K562 (cell line): ENCODE measurements around the gene ZNF687. TPM values are rescaled to one million over a fixed set of nuclear protein-coding genes. Genes with fewer than 3 reads are reported as not detected.
A peak's percentile ranks its signal among the peaks of the same experiment; 100 is the strongest.

ENCODE experiments used
- ATAC-seq: fragments of 200-7000 bp; cut with Tn5 transposase; 3 replicates; pipeline ENCODE4 v1.9.1; 2020; ENCODE audit warnings: moderate library complexity
- BruUV-seq: library from RNA; stranded (reverse); fragments of 400-500 nt; replicated peaks from 2 replicates; lab custom pipeline; 2021; lab: Mats Ljungman, UMichigan
- CTCF ChIA-PET: fragments of 300-600 bp; formaldehyde crosslinking; extraction: SDS; loops from one replicate; lab custom pipeline; 2021; ENCODE audit warnings: low intra/inter-chr PET ratio; lab: Yijun Ruan, JAX
- POLR2A ChIA-PET: fragments of 300-600, 350-650 bp; sonication (Branson Sonifier 250); formaldehyde crosslinking; extraction: SDS; loops from one replicate; lab custom pipeline; 2021; ENCODE audit warnings: antibody characterized with exemption, inconsistent platforms; lab: Yijun Ruan, JAX
- DNase-seq, 4 experiments: peaks; one replicate each; pipeline versions ENCODE4 v3.0.0 to v3.0.0-alpha.2; 2011 to 2018; ENCODE audit warnings: low spot score in 3 of 4, mixed read lengths in 3 of 4; ENCODE audit errors: extremely low read depth in 1 of 4
- FAIRE-seq: peaks from 2 replicates; lab custom pipeline; 2011; peaks lifted over from hg19 to GRCh38; lab: Jason Lieb, UNC
- H2AFZ ChIP-seq: 2 replicates; pipeline ENCODE4 v1.6.0; 2011; ENCODE audit warnings: low read depth, low read length, control low read depth, inconsistent platforms
- H3K27ac ChIP-seq: fragments of 200-600 bp; 3 replicates; pipeline ENCODE4 v1.8.0; 2011; ENCODE audit warnings: low read depth, mild to moderate bottlenecking, control low read depth, inconsistent platforms, low read length, moderate library complexity, mixed read lengths; ENCODE audit errors: extremely low read depth
- H3K27me3 ChIP-seq, 2 experiments: fragments of 300-600 bp in 1 of 2; 2 replicates in 1 of 2; 3 replicates in 1 of 2; pipeline versions ENCODE4 v1.6.0 to v1.8.0; 2011; ENCODE audit warnings: inconsistent platforms in 2 of 2, low read length in 2 of 2, mild to moderate bottlenecking in 1 of 2, mixed read lengths in 1 of 2, moderate library complexity in 1 of 2; ENCODE audit not compliant: control insufficient read depth in 2 of 2, insufficient read depth in 2 of 2
- H3K36me3 ChIP-seq: fragments of 300-600 bp; 3 replicates; pipeline ENCODE4 v1.8.0; 2011; ENCODE audit warnings: mild to moderate bottlenecking, low read length, inconsistent platforms; ENCODE audit not compliant: control insufficient read depth, insufficient read depth
- H3K4me1 ChIP-seq, 2 experiments: fragments of 200-600 bp in 1 of 2; replicated peaks in 1 of 2; 2 replicates in 1 of 2; 3 replicates in 1 of 2; pipeline versions ENCODE4 v1.5.1 to v1.8.0; 2011; ENCODE audit warnings: inconsistent platforms in 2 of 2, low read length in 2 of 2, mild to moderate bottlenecking in 1 of 2, mixed read lengths in 1 of 2, moderate library complexity in 1 of 2; ENCODE audit not compliant: control insufficient read depth in 2 of 2, insufficient read depth in 2 of 2
- H3K4me2 ChIP-seq: 2 replicates; pipeline ENCODE4 v1.6.1; 2011; ENCODE audit warnings: low read length, control low read depth, inconsistent platforms, mixed read lengths; ENCODE audit not compliant: insufficient read depth
- H3K4me3 ChIP-seq: fragments of 200-600 bp; sonication (generic), shearing (Covaris generic); 2 replicates; pipeline ENCODE4 v1.5.1; 2016; ENCODE audit warnings: control low read depth, inconsistent platforms
- H3K79me2 ChIP-seq: fragments of 200-600 bp; 3 replicates; pipeline ENCODE4 v1.8.0; 2011; ENCODE audit warnings: low read length, inconsistent platforms; ENCODE audit not compliant: control insufficient read depth, insufficient read depth
- H3K9ac ChIP-seq, 2 experiments: 2 replicates each; pipeline versions ENCODE4 v1.6.0 to v1.6.1; 2011; ENCODE audit warnings: low read depth in 2 of 2, low read length in 2 of 2, control low read depth in 1 of 2, inconsistent platforms in 1 of 2, mild to moderate bottlenecking in 1 of 2, mixed read lengths in 1 of 2; ENCODE audit not compliant: insufficient read depth in 1 of 2
- H3K9me1 ChIP-seq: one replicate; pipeline ENCODE4 v1.6.0; 2011; ENCODE audit warnings: inconsistent platforms, mild to moderate bottlenecking, low read length, moderate library complexity; ENCODE audit not compliant: control insufficient read depth, insufficient read depth
- H3K9me3 ChIP-seq: replicated peaks from 2 replicates; pipeline ENCODE4 v1.5.1; 2011; ENCODE audit warnings: low read depth, low read length, inconsistent platforms; ENCODE audit not compliant: control insufficient read depth, insufficient read depth
- H4K20me1 ChIP-seq: replicated peaks from 2 replicates; pipeline ENCODE4 v1.6.1; 2011; ENCODE audit warnings: low read length, inconsistent platforms, mixed read lengths; ENCODE audit not compliant: control insufficient read depth, insufficient read depth
- CHD1 ChIP-seq: fragments of 200-600 bp; sonication (generic); IDR thresholded peaks from one replicate; pipeline ENCODE4 v1.6.1; 2012; ENCODE audit warnings: mild to moderate bottlenecking, moderate library complexity, low read length, inconsistent platforms
- ETS2 ChIP-seq: IDR thresholded peaks from 2 replicates; pipeline ENCODE4 v1.6.1; 2016; ENCODE audit warnings: borderline replicate concordance, missing genetic modification characterization, mild to moderate bottlenecking, moderate library complexity, missing compliant biosample characterization; ENCODE audit not compliant: poor library complexity, severe bottlenecking
- NFE2 ChIP-seq: IDR thresholded peaks from 2 replicates; pipeline ENCODE4 v1.6.1; 2014; ENCODE audit warnings: antibody characterized with exemption, low read depth
- POLR2AphosphoS5 ChIP-seq: IDR thresholded peaks from 2 replicates; pipeline ENCODE4 v1.6.1; 2011; ENCODE audit warnings: mild to moderate bottlenecking, low read depth, low read length, moderate library complexity; ENCODE audit not compliant: control insufficient read depth, insufficient read depth
- POLR2G ChIP-seq: fragments of 200-400 bp; formaldehyde crosslinking; IDR thresholded peaks from 2 replicates; pipeline ENCODE4 v1.6.1; 2017; ENCODE audit warnings: low read depth, mild to moderate bottlenecking, antibody characterized with exemption, low read length, moderate library complexity
- RBFOX2 ChIP-seq: fragments of 200-400 bp; formaldehyde crosslinking; IDR thresholded peaks from 2 replicates; pipeline ENCODE4 v1.6.1; 2017; ENCODE audit warnings: low read depth, mild to moderate bottlenecking, low read length, moderate library complexity
- SP1 ChIP-seq: sonication (generic); formaldehyde crosslinking; IDR thresholded peaks from 2 replicates; pipeline ENCODE4 v1.8.1; 2022; ENCODE audit warnings: mild to moderate bottlenecking, missing genetic modification reagents
- ZBTB33 ChIP-seq: sonication (generic); formaldehyde crosslinking; IDR thresholded peaks from 2 replicates; pipeline ENCODE4 v1.8.1; 2023; ENCODE audit warnings: mild to moderate bottlenecking, missing genetic modification reagents
- ZFX ChIP-seq: sonication (generic); formaldehyde crosslinking; IDR thresholded peaks from 2 replicates; pipeline ENCODE4 v1.8.0; 2022; ENCODE audit warnings: mild to moderate bottlenecking, missing genetic modification reagents, moderate library complexity
- ZNF740 ChIP-seq, 3 experiments: fragments of 200-800 bp in 1 of 3; sonication (Bioruptor generic) in 1 of 3; sonication (generic) in 1 of 3; formaldehyde crosslinking in 1 of 3; IDR thresholded peaks; 2 replicates each; pipeline versions ENCODE4 v1.6.1 to v1.8.0; 2016 to 2022; ENCODE audit warnings: mild to moderate bottlenecking in 2 of 3, missing compliant biosample characterization in 2 of 3, missing genetic modification characterization in 2 of 3, missing genetic modification reagents in 1 of 3
- WGBS: fragments of 100-300 bp; shearing (Covaris generic); methylation state at CpG from one replicate; pipeline ENCODE4 v1.1.6; 2016; ENCODE audit warnings: low coverage, mixed read lengths; ENCODE audit not compliant: insufficient coverage; ENCODE audit errors: missing lambda C conversion rate; 5-methylcytosine and 5-hydroxymethylcytosine counted together
- in situ Hi-C: fragments of 300-500 bp; cut with MboI; formaldehyde crosslinking; loops from 4 replicates; pipeline ENCODE4 v1.15.0; 2018; ENCODE audit warnings: inconsistent platforms, mixed read lengths
- intact Hi-C: fragments of 100-400 bp; cut with micrococcal nuclease; formaldehyde crosslinking; loops from 2 replicates; pipeline ENCODE4 v1.14.2; 2022
- polyA plus RNA-seq, 8 experiments: library from polyadenylated mRNA; depleted of rRNA in 4 of 8; stranded (reverse) in 5 of 8; unstranded in 3 of 8; fragments of >200 nt; fragmentation: Nextera tagmentation in 2 of 8; fragmentation: Illumina TruSeq in 1 of 8; extraction: Ambion mirVana in 2 of 8; extraction: Trizol in 1 of 8; gene quantifications; 2 replicates each; pipeline versions ENCODE4 v1.2.1 to v1.2.3, GENCODE V29; 2011 to 2014; ENCODE audit warnings: inconsistent platforms in 1 of 8, missing spikeins in 1 of 8
- total RNA-seq, 7 experiments: library from RNA; depleted of rRNA in 6 of 7; stranded (reverse); fragments of >200 nt in 6 of 7; fragmentation: Illumina TruSeq in 2 of 7; extraction: Trizol in 2 of 7; gene quantifications; 2 replicates each; pipeline versions ENCODE4 v1.2.1 to v1.2.3, GENCODE V29; 2011 to 2021; ENCODE audit warnings: low replicate concordance in 1 of 7

ZNF687 gene
- total and polyA plus RNA-seq, 9 of the 15 experiments (the other 6 are each of a cell fraction or from before 2014, with no cell fraction given), result 0.13 to 26.4 (median 10.6) TPM

- Histone ChIP-seq H3K4me1 (peaks cover 2 to 34% of the 10 kb centered on the region in 2 experiments; a peak in 4 of 5 replicates), H3K27ac (no peak overlapping the region), H3K4me3 (no peak overlapping the region), H3K79me2 (peaks cover 9% of the 10 kb centered on the region), H3K9me3 (no peaks in the 10 kb centered on the region), H3K9ac (no peak overlapping the region; a peak in 1 of 4 replicates), H3K4me2 (no peak overlapping the region), H4K20me1 (peaks cover 12% of the 10 kb centered on the region), H3K36me3 (peaks cover 92% of the 10 kb centered on the region; the same call in 2 of the 3 replicates), H3K27me3 (no peaks in the 10 kb centered on the region), H3K9me1 (peaks cover 7% of the 10 kb centered on the region), H2AFZ (no peak overlapping the region)
- 0 out of 2 replicates have a peak, but pooled peaks have one; percentile 21 for TF ChIP-seq POLR2AphosphoS5
- no peak for TF ChIP-seq CHD1
- TF ChIP-seq ZBTB33 (CRISPR knock-in tag), result 0 out of 2 replicates have a peak, but pooled peaks have one; percentile 10
- peak; percentile 27; the same call in 1 of the 2 replicates for TF ChIP-seq POLR2G
- TF ChIP-seq NFE2, result no peak
- peak; percentile 10; the same call in 1 of the 2 replicates for TF ChIP-seq RBFOX2
- TF ChIP-seq SP1, result no peak
- peak; percentile 21; the same call in 1 of the 2 replicates for TF ChIP-seq ZNF740 (CRISPR knock-in tag; IDR thresholded peaks at IDR 0.05)
- TF ChIP-seq ZNF740 (tag; IDR thresholded peaks at IDR 0.05), result no peak
- TF ChIP-seq ZFX (CRISPR knock-in tag), result no peak
- no peak for TF ChIP-seq ETS2 (tag)
- WGBS, result 73% methylated on average over 16 of the region's 18 CpGs
- DNase-seq, result no peak
- in situ Hi-C loops (no loop called here), intact Hi-C loops (loop anchor here (10.0 kb wide), 1 partner anchor 55 kb away; the partner anchor contains the start of gene RFX5)
- BruUV-seq, result no TSS peak
- ATAC-seq, result no peak
- POLR2A ChIA-PET, result interaction anchor here (0.6 to 1.0 kb wide), 3 partner anchors 18 to 161 kb away, joined by 3 read pairs; no protein-coding TSS in a partner anchor
- no peak for FAIRE-seq
- CTCF ChIA-PET, result no interaction called here
Observed at GRCh38 chr1:151289080-151289935, 7.2 kb downstream of the ZNF687 start.
